GM21717 (cell line): ENCODE data around the gene HIGD1C.

Experiments
- ATAC-seq: cut with Tn5 transposase; IDR thresholded peaks from one replicate; pipeline ENCODE4 v1.9.1; 2021; ENCODE audit warnings: mild to moderate bottlenecking, moderate library complexity; ENCODE audit not compliant: unreplicated experiment

The HIGD1C gene

GRCh38 chr12:50981319-50982239, 29.2 kb downstream of the HIGD1C start:
- ATAC-seq, result no peak

- ATAC-seq, result no peak
These were observed 32.4 kb downstream of the HIGD1C start for GRCh38 chr12:50984586-50985298.

- no peak for ATAC-seq
These were observed 33.0 kb downstream of the HIGD1C start for GRCh38 chr12:50985322-50985721.

- ATAC-seq, result no peak
These were observed 34.8 kb downstream of the HIGD1C start for GRCh38 chr12:50986966-50987737.

- no peak for ATAC-seq
These were observed 35.7 kb downstream of the HIGD1C start for GRCh38 chr12:50988051-50988450.

- ATAC-seq, result no peak
These were observed 36.5 kb downstream of the HIGD1C start for GRCh38 chr12:50988871-50989270.

GRCh38 chr12:50990147-50990727, 37.9 kb downstream of the HIGD1C start:
- ATAC-seq, result no peak

GRCh38 chr12:50990791-50991190, 38.4 kb downstream of the HIGD1C start:
- no peak for ATAC-seq

GRCh38 chr12:50991291-50991690, 38.9 kb downstream of the HIGD1C start:
- no peak for ATAC-seq

- no peak for ATAC-seq
These were observed 40.5 kb downstream of the HIGD1C start for GRCh38 chr12:50992819-50993218.

GRCh38 chr12:50999093-50999492, 46.7 kb downstream of the HIGD1C start:
- ATAC-seq, result no peak

- no peak for ATAC-seq
These were observed 47.9 kb downstream of the HIGD1C start for GRCh38 chr12:51000245-51000644.

- no peak for ATAC-seq
These were observed 49.5 kb downstream of the HIGD1C start for GRCh38 chr12:51001799-51002198.

GRCh38 chr12:51004504-51004903, 52.2 kb downstream of the HIGD1C start:
- ATAC-seq, result no peak

GRCh38 chr12:51005030-51005429, 52.7 kb downstream of the HIGD1C start:
- no peak for ATAC-seq

- no peak for ATAC-seq
These were observed 53.3 kb downstream of the HIGD1C start for GRCh38 chr12:51005671-51006070.

GRCh38 chr12:51008329-51009055, 56.1 kb downstream of the HIGD1C start:
- no peak for ATAC-seq

- ATAC-seq, result no peak
These were observed 56.7 kb downstream of the HIGD1C start for GRCh38 chr12:51009056-51009440.

GRCh38 chr12:51011955-51012354, 59.6 kb downstream of the HIGD1C start:
- no peak for ATAC-seq

GRCh38 chr12:51012570-51013236, 60.4 kb downstream of the HIGD1C start:
- no peak for ATAC-seq
